Upper lobe of left lung (tissue), 6 donors: Measurements from ENCODE around the gene PRPS2. TPM values are rescaled to one million over a fixed set of nuclear protein-coding genes. Genes with fewer than 3 reads are reported as not detected.

Experiments
- ATAC-seq, 2 donors: fragments of 200-7000 bp; cut with Tn5 transposase; one replicate each; pipeline ENCODE4 v1.9.1; 2022; ENCODE audit warnings: mild to moderate bottlenecking in 2 of 2, moderate library complexity in 2 of 2; ENCODE audit not compliant: low FRiP score in 2 of 2
- DNase-seq, 2 donors: peaks; one replicate each; pipeline ENCODE4 v3.0.0-alpha.2; 2019 to 2020
- H3K27ac ChIP-seq, 4 donors: fragments of 200-600 bp; sonication (generic); one replicate each; pipeline ENCODE4 v1.5.1; 2016 to 2019
- H3K27me3 ChIP-seq, 4 donors: fragments of 200-600 bp; sonication (generic); one replicate each; pipeline ENCODE4 v1.5.1; 2017 to 2019
- H3K36me3 ChIP-seq, 4 donors: fragments of 200-600 bp; sonication (generic); one replicate each; pipeline ENCODE4 v1.5.1; 2016 to 2019
- H3K4me1 ChIP-seq, 4 donors: fragments of 200-600 bp; sonication (generic); one replicate each; pipeline ENCODE4 v1.5.1; 2018 to 2019
- H3K4me3 ChIP-seq, 4 donors: fragments of 200-600 bp; sonication (generic); one replicate each; pipeline ENCODE4 v1.5.1; 2017 to 2019; ENCODE audit warnings: mild to moderate bottlenecking in 2 of 4, moderate library complexity in 1 of 4
- H3K9me3 ChIP-seq, 4 donors: fragments of 200-600 bp; sonication (generic); one replicate each; pipeline ENCODE4 v1.5.1; 2018 to 2019
- EP300 ChIP-seq, 4 donors: sonication (generic); formaldehyde crosslinking; IDR thresholded peaks; one replicate each; pipeline ENCODE4 v1.5.1; 2017; ENCODE audit warnings: antibody characterized with exemption in 4 of 4, control low read depth in 2 of 4
- POLR2A ChIP-seq, 4 donors: fragments of 450-650 bp; IDR thresholded peaks; one replicate each; pipeline ENCODE4 v1.5.1; 2016 to 2017; ENCODE audit warnings: antibody characterized with exemption in 4 of 4, mild to moderate bottlenecking in 2 of 4
- POLR2AphosphoS5 ChIP-seq, 2 donors: sonication (generic); formaldehyde crosslinking; IDR thresholded peaks; one replicate each; pipeline ENCODE4 v1.5.1; 2017; ENCODE audit warnings: antibody characterized with exemption in 2 of 2
- WGBS, 2 donors: methylation state at CpG; one replicate each; pipeline ENCODE4 v1.1.5; 2017 to 2018; 5-methylcytosine and 5-hydroxymethylcytosine counted together
- total RNA-seq, 6 donors: library from RNA; depleted of rRNA in 4 of 6; stranded (reverse); fragments of >200 nt in 4 of 6; gene quantifications; one replicate each; pipeline versions ENCODE4 v1.1.0 to v1.2.1, GENCODE V29; 2016 to 2021
- TF ChIP-seq, protein P1 (sequence below), 6 experiments: fragments of 450-650 bp in 4 of 6; fragments of 200-600 bp in 2 of 6; sonication (generic) in 2 of 6; IDR thresholded peaks; one replicate each; pipeline ENCODE4 v1.5.1; 2016 to 2019; ENCODE audit warnings: antibody characterized with exemption in 6 of 6
- donor health status: DM: no; HTN: no; CAD: no; lungs with moderate emphysema.
- donor health status: DM: no; HTN: yes; CAD: no; lungs with severe emphysema.

PRPS2 gene
- total RNA-seq, 6 donors from 2014 or later: 5.2 to 27.4 (median 22.6) TPM

DNA sequence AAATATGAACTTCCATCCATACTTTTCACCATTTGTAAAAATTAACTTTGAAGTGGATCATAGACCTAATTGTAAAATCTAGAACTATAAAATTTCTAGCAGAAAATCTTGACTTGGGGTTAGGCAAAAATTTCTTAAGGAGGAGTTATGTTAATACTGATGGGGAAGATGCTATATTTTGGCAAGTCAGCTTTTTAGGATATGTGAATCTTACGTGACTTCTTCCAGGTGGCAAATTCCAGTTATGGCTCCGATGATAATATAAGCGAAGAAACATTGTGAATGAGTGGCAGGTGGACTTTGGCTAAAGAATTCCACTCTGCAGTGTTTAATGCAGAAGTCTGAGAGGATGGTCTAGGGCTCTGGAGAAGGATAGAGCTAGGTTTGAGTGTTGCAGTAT, 1.5 kb downstream of the PRPS2 start:
- WGBS, 2 donors: 88 to 94% methylated on average over 3 of the region's 3 CpGs
- DNase-seq: no peak
- no peak for ATAC-seq
- Histone ChIP-seq H3K9me3 (no peaks in the 10 kb centered on the region), H3K27ac (no peak overlapping the region), H3K36me3 (no peaks in the 10 kb centered on the region), H3K4me1 (peaks cover 0 to 9% (median 0%) of the 10 kb centered on the region in 4 donors), H3K4me3 (no peak overlapping the region), H3K27me3 (no peaks in the 10 kb centered on the region)
- no peak for TF ChIP-seq EP300 (IDR thresholded peaks at IDR 0.05)
- TF ChIP-seq POLR2AphosphoS5 (IDR thresholded peaks at IDR 0.05): no peak

DNA sequence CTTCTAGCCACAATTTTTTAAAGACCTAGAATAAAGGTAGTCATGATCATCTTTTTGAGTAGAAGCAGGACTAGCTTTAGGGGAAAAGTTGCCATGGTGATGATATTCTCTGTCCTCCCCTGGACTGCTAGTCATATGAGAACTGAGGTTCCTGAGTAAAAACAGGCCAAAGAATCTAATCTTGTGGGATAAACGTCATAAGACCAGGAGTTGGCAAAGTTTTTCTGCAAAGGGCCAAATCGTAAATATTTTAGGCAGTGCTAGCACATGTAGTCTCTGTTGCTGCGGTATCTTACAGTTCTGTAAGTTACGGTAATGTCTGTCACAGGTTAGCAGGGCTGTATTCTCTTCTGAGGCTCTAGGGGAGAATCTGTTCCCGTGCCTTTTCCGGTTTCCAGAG, 3.4 kb downstream of the PRPS2 start:
- WGBS, 2 donors: 86 to 96% methylated on average over 6 of the region's 6 CpGs
- peaks cover 0 to 9% (median 0%) of the 10 kb centered on the region in 4 donors for H3K4me1 ChIP-seq
- no peak overlapping the region for H3K27ac ChIP-seq
- TF ChIP-seq, protein P1, sequence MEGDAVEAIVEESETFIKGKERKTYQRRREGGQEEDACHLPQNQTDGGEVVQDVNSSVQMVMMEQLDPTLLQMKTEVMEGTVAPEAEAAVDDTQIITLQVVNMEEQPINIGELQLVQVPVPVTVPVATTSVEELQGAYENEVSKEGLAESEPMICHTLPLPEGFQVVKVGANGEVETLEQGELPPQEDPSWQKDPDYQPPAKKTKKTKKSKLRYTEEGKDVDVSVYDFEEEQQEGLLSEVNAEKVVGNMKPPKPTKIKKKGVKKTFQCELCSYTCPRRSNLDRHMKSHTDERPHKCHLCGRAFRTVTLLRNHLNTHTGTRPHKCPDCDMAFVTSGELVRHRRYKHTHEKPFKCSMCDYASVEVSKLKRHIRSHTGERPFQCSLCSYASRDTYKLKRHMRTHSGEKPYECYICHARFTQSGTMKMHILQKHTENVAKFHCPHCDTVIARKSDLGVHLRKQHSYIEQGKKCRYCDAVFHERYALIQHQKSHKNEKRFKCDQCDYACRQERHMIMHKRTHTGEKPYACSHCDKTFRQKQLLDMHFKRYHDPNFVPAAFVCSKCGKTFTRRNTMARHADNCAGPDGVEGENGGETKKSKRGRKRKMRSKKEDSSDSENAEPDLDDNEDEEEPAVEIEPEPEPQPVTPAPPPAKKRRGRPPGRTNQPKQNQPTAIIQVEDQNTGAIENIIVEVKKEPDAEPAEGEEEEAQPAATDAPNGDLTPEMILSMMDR (IDR thresholded peaks at IDR 0.05): no peak
- TF ChIP-seq EP300 (IDR thresholded peaks at IDR 0.05) (no peak), POLR2A (IDR thresholded peaks at IDR 0.05) (no peak), POLR2AphosphoS5 (IDR thresholded peaks at IDR 0.05) (no peak)
- peaks cover 0 to 6% (median under 1%) of the 10 kb centered on the region in 4 donors for H3K36me3 ChIP-seq
- H3K9me3 ChIP-seq: no peaks in the 10 kb centered on the region
- H3K4me3 ChIP-seq: no peak overlapping the region
- DNase-seq (no peak), ATAC-seq (no peak)
- H3K27me3 ChIP-seq: no peaks in the 10 kb centered on the region

DNA sequence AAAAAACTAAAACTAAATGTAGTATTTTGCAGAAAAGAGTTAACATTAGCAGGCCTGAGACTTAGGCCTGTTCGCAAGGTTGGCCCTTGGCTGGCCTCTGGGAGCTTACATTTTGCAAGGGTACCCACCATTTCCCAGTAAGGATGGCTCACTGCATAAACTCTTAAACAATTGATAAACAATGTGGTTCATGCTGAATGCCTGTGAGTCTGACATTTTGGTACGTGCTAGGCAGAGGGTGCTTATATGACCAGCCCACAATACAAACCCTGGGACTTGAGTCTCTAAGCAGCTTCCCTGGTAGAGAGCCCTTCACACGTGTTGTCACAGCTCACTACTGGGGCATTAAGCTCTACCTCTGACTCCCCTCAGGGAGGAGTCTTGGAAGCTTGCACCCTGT, 7.4 kb downstream of the PRPS2 start:
- 85 to 89% methylated on average over 3 of the region's 3 CpGs for WGBS, 2 donors

DNA sequence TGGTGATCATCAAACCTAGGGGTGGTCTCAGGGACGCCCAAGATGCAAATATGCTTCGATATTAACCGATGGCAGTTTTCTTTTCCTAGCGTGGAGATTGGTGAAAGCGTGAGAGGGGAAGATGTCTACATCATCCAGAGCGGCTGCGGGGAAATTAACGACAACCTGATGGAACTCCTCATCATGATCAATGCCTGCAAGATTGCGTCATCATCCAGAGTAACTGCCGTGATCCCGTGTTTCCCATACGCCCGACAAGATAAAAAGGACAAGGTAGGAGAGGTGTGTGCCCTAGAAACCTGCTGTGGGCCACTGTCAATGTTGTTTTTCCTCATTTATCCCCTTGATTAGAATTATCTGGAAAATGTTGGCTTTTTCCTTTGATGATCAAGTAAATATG, 7.9 kb downstream of the PRPS2 start:
- no peak for ATAC-seq
- no peak overlapping the region for H3K27ac ChIP-seq
- peaks cover 0 to 6% (median 1%) of the 10 kb centered on the region in 4 donors for H3K36me3 ChIP-seq
- DNase-seq: no peak
- H3K4me3 ChIP-seq: no peak overlapping the region
- no peaks in the 10 kb centered on the region for H3K4me1 ChIP-seq
- H3K9me3 ChIP-seq: no peaks in the 10 kb centered on the region
- TF ChIP-seq, protein P1 (IDR thresholded peaks at IDR 0.05): no peak
- no peak for TF ChIP-seq POLR2A (IDR thresholded peaks at IDR 0.05)
- TF ChIP-seq EP300 (IDR thresholded peaks at IDR 0.05): no peak
- TF ChIP-seq POLR2AphosphoS5 (IDR thresholded peaks at IDR 0.05): no peak
- WGBS, 2 donors: 87 to 92% methylated on average over 13 of the region's 13 CpGs
- H3K27me3 ChIP-seq: no peaks in the 10 kb centered on the region

More for the DNA sequence above, 7.4 kb downstream of the PRPS2 start:
- H3K9me3 ChIP-seq: no peaks in the 10 kb centered on the region
- peaks cover 0 to 6% (median 1%) of the 10 kb centered on the region in 4 donors for H3K36me3 ChIP-seq
- DNase-seq (no peak), ATAC-seq (no peak)
- no peaks in the 10 kb centered on the region for H3K4me1 ChIP-seq
- TF ChIP-seq EP300 (IDR thresholded peaks at IDR 0.05) (no peak), POLR2AphosphoS5 (IDR thresholded peaks at IDR 0.05) (no peak), POLR2A (IDR thresholded peaks at IDR 0.05) (no peak)
- TF ChIP-seq, protein P1 (IDR thresholded peaks at IDR 0.05): no peak
- no peak overlapping the region for H3K27ac ChIP-seq
- no peak overlapping the region for H3K4me3 ChIP-seq
- no peaks in the 10 kb centered on the region for H3K27me3 ChIP-seq

DNA sequence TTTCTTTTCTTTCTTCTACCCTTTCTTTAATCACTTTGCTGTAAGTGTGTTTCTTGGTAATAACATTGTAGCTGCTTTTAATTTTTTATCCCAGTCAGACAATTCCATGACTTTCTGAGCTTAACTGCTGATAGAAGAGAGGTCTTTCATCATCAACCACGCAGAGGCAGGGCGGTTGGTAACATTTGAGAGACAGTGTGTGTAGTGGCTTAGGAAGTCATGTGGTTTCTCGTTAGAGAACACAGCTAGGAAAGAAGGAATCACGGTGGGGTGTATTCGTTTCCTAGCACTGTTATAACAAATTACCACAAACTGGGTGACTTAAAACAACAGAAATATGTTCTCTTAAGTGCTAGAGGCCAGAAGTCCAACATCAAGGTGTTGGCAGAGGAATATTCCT, 11.5 kb downstream of the PRPS2 start:
- Histone ChIP-seq H3K9me3 (no peaks in the 10 kb centered on the region), H3K4me3 (no peak overlapping the region), H3K27me3 (no peaks in the 10 kb centered on the region), H3K27ac (no peak overlapping the region), H3K36me3 (peaks cover 0 to 6% (median 1%) of the 10 kb centered on the region in 4 donors), H3K4me1 (no peaks in the 10 kb centered on the region)
- ATAC-seq (no peak), DNase-seq (no peak)
- WGBS, 2 donors: 76 to 83% methylated on average over 5 of the region's 5 CpGs
- TF ChIP-seq EP300 (IDR thresholded peaks at IDR 0.05) (no peak), POLR2A (IDR thresholded peaks at IDR 0.05) (no peak), POLR2AphosphoS5 (IDR thresholded peaks at IDR 0.05) (no peak)
- TF ChIP-seq, protein P1 (IDR thresholded peaks at IDR 0.05): no peak
